H1 (cell line): ENCODE results near the gene ARHGAP26. TPM values are rescaled to one million over a fixed set of nuclear protein-coding genes. Genes with fewer than 3 reads are reported as not detected.

Experiments
- CTCF ChIA-PET: fragments of 300-600 bp; sonication (Branson Sonifier 250); formaldehyde crosslinking; loops from one replicate; lab custom pipeline; 2021; ENCODE audit not compliant: partially characterized antibody; lab: Charles Lee
- POLR2A ChIA-PET: fragments of 300-600 bp; sonication (Branson Sonifier 250); formaldehyde crosslinking; loops from one replicate; lab custom pipeline; 2021; ENCODE audit warnings: inconsistent platforms; ENCODE audit not compliant: partially characterized antibody; lab: Charles Lee
- DNase-seq, 2 experiments: peaks; one replicate each; pipeline versions ENCODE4 v3.0.0 to v3.0.0-alpha.2; 2010 to 2022; ENCODE audit warnings: low spot score in 2 of 2, low read depth in 1 of 2, mixed read lengths in 1 of 2
- FAIRE-seq: peaks from 2 replicates; lab custom pipeline; 2011; peaks lifted over from hg19 to GRCh38; lab: Jason Lieb, UNC
- H2AFZ ChIP-seq: 2 replicates; pipeline ENCODE4 v1.8.1; 2012; ENCODE audit warnings: low read length, inconsistent platforms
- H2AK5ac ChIP-seq: 2 replicates; pipeline ENCODE4 v1.6.1; 2013; ENCODE audit warnings: low read depth, low read length
- H2BK120ac ChIP-seq: replicated peaks from 2 replicates; pipeline ENCODE3; 2013; ENCODE audit warnings: low read depth, low read length, inconsistent platforms
- H2BK12ac ChIP-seq: 2 replicates; pipeline ENCODE4 v1.6.1; 2013; ENCODE audit warnings: low read depth, low read length
- H2BK15ac ChIP-seq: 2 replicates; pipeline ENCODE4 v1.6.1; 2013; ENCODE audit warnings: low read length
- H2BK20ac ChIP-seq: 2 replicates; pipeline ENCODE4 v1.6.1; 2013; ENCODE audit warnings: low read length
- H2BK5ac ChIP-seq: 2 replicates; pipeline ENCODE4 v1.6.1; 2013; ENCODE audit warnings: low read depth, low read length
- H3K14ac ChIP-seq: 2 replicates; pipeline ENCODE4 v1.6.1; 2013; ENCODE audit warnings: inconsistent platforms; ENCODE audit not compliant: insufficient read length
- H3K18ac ChIP-seq: 2 replicates; pipeline ENCODE4 v1.6.1; 2013; ENCODE audit warnings: low read length; ENCODE audit errors: extremely low read depth
- H3K23ac ChIP-seq: 2 replicates; pipeline ENCODE4 v1.6.1; 2013; ENCODE audit warnings: inconsistent platforms; ENCODE audit not compliant: insufficient read length
- H3K23me2 ChIP-seq: 2 replicates; pipeline ENCODE4 v1.6.1; 2013; ENCODE audit warnings: low read depth, low read length
- H3K27ac ChIP-seq: 2 replicates; pipeline ENCODE4 v1.6.1; 2011; ENCODE audit warnings: low read depth, low read length, inconsistent platforms
- H3K27me3 ChIP-seq, 4 experiments: replicated peaks in 1 of 4; 1 replicate in 1 of 4; 2 replicates in 3 of 4; pipeline versions ENCODE4 v1.6.1 to v1.8.1; 2011 to 2013; ENCODE audit warnings: low read length in 3 of 4, mild to moderate bottlenecking in 3 of 4, inconsistent platforms in 2 of 4, mixed read lengths in 2 of 4, moderate library complexity in 1 of 4; ENCODE audit not compliant: control insufficient read depth in 3 of 4, insufficient read depth in 3 of 4; ENCODE audit errors: extremely low read depth in 1 of 4
- H3K36me3 ChIP-seq, 4 experiments: 2 replicates each; pipeline versions ENCODE4 v1.6.1 to v1.8.1; 2011 to 2013; ENCODE audit warnings: mild to moderate bottlenecking in 4 of 4, low read length in 3 of 4, moderate library complexity in 2 of 4, control low read depth in 1 of 4, inconsistent platforms in 1 of 4; ENCODE audit not compliant: insufficient read depth in 4 of 4, control insufficient read depth in 2 of 4
- H3K4ac ChIP-seq: replicated peaks from 2 replicates; pipeline ENCODE3; 2013; ENCODE audit warnings: low read length, low read depth, mixed read lengths, inconsistent platforms; ENCODE audit not compliant: insufficient read length
- H3K4me1 ChIP-seq, 4 experiments: replicated peaks in 1 of 4; 1 replicate in 1 of 4; 2 replicates in 3 of 4; pipeline versions ENCODE4 v1.6.1 to v1.8.1; 2011 to 2013; ENCODE audit warnings: low read length in 3 of 4, inconsistent platforms in 2 of 4, mixed read lengths in 1 of 4; ENCODE audit not compliant: insufficient read depth in 4 of 4, control insufficient read depth in 3 of 4
- H3K4me2 ChIP-seq, 2 experiments: 2 replicates each; pipeline versions ENCODE4 v1.6.1 to v1.8.1; 2011 to 2013; ENCODE audit warnings: low read depth in 2 of 2, low read length in 2 of 2, control low read depth in 1 of 2, inconsistent platforms in 1 of 2, mild to moderate bottlenecking in 1 of 2; ENCODE audit not compliant: insufficient read depth in 1 of 2
- H3K4me3 ChIP-seq, 4 experiments: fragments of 200-600, 300-600 bp in 1 of 4; sonication (generic), shearing (Covaris generic), sonication (Bioruptor Twin) in 1 of 4; 2 replicates each; pipeline versions ENCODE4 v1.5.1 to v1.8.1; 2011 to 2016; ENCODE audit warnings: low read length in 4 of 4, low read depth in 3 of 4, control low read depth in 2 of 4, inconsistent platforms in 2 of 4, mild to moderate bottlenecking in 2 of 4, mixed read lengths in 1 of 4, moderate library complexity in 1 of 4; ENCODE audit not compliant: insufficient read depth in 2 of 4; ENCODE audit errors: extremely low read depth in 1 of 4
- H3K56ac ChIP-seq: replicated peaks from 2 replicates; pipeline ENCODE3; 2013; ENCODE audit warnings: low read depth, mild to moderate bottlenecking, mixed read lengths, low read length, inconsistent platforms; ENCODE audit not compliant: insufficient read length
- H3K79me1 ChIP-seq: 2 replicates; pipeline ENCODE4 v1.6.1; 2013; ENCODE audit warnings: low read depth, low read length, control low read depth
- H3K79me2 ChIP-seq, 2 experiments: 2 replicates each; pipeline versions ENCODE4 v1.6.1 to v1.8.1; 2012 to 2013; ENCODE audit warnings: low read length in 2 of 2, mild to moderate bottlenecking in 2 of 2, inconsistent platforms in 1 of 2; ENCODE audit not compliant: insufficient read depth in 2 of 2, control insufficient read depth in 1 of 2
- H3K9ac ChIP-seq, 4 experiments: replicated peaks in 1 of 4; 1 replicate in 1 of 4; 2 replicates in 3 of 4; pipeline versions ENCODE4 v1.6.1 to v1.8.1; 2011 to 2013; ENCODE audit warnings: low read depth in 3 of 4, low read length in 3 of 4, control low read depth in 2 of 4, mild to moderate bottlenecking in 2 of 4, moderate library complexity in 2 of 4, inconsistent platforms in 1 of 4; ENCODE audit errors: extremely low read depth in 1 of 4
- H3K9me3 ChIP-seq, 2 experiments: 2 replicates each; pipeline versions ENCODE4 v1.6.1 to v1.8.1; 2012 to 2013; ENCODE audit warnings: mild to moderate bottlenecking in 2 of 2, moderate library complexity in 2 of 2, control low read depth in 1 of 2, inconsistent platforms in 1 of 2, low read depth in 1 of 2, low read length in 1 of 2, mixed read lengths in 1 of 2; ENCODE audit not compliant: insufficient read depth in 2 of 2
- H4K20me1 ChIP-seq, 2 experiments: replicated peaks in 1 of 2; 2 replicates each; pipeline versions ENCODE3 to v1.8.1; 2011 to 2013; ENCODE audit warnings: inconsistent platforms in 2 of 2, low read length in 2 of 2, mild to moderate bottlenecking in 1 of 2; ENCODE audit not compliant: insufficient read depth in 2 of 2, control insufficient read depth in 1 of 2
- H4K5ac ChIP-seq: 2 replicates; pipeline ENCODE4 v1.6.1; 2013; ENCODE audit warnings: low read length, low read depth, mixed read lengths, inconsistent platforms; ENCODE audit not compliant: insufficient read length
- H4K8ac ChIP-seq: 2 replicates; pipeline ENCODE4 v1.8.0; 2013; ENCODE audit warnings: mild to moderate bottlenecking, moderate library complexity, low read length, inconsistent platforms; ENCODE audit not compliant: insufficient read depth; ENCODE audit errors: extremely low read depth
- H4K91ac ChIP-seq: replicated peaks from 2 replicates; pipeline ENCODE3; 2013; ENCODE audit warnings: low read length, mixed read lengths, inconsistent platforms; ENCODE audit not compliant: insufficient read length
- CBX5 ChIP-seq: fragments of 300-800, 300-1000 bp; sonication (generic); IDR thresholded peaks from 2 replicates; pipeline ENCODE4 v1.7.1; 2016; ENCODE audit warnings: antibody characterized with exemption, low read length, low read depth
- CBX8 ChIP-seq: fragments of 300-800, 300-1000 bp; sonication (generic); IDR thresholded peaks from 2 replicates; pipeline ENCODE4 v1.7.1; 2016; ENCODE audit warnings: low read depth, low read length, borderline replicate concordance
- FOSL1 ChIP-seq: IDR thresholded peaks from 2 replicates; pipeline ENCODE4 v1.6.1; 2011; ENCODE audit warnings: mild to moderate bottlenecking, low read depth, low read length, moderate library complexity; ENCODE audit not compliant: insufficient read depth
- JUN ChIP-seq: IDR thresholded peaks from 2 replicates; pipeline ENCODE4 v1.6.1; 2011; ENCODE audit warnings: low read depth, mild to moderate bottlenecking, improper control_type of control experiment, low read length
- NANOG ChIP-seq: IDR thresholded peaks from 2 replicates; pipeline ENCODE4 v1.6.1; 2011; ENCODE audit warnings: low read length, low read depth, mild to moderate bottlenecking, inconsistent platforms; ENCODE audit not compliant: insufficient read depth, poor library complexity, severe bottlenecking
- NRF1 ChIP-seq: IDR thresholded peaks from 2 replicates; pipeline ENCODE4 v1.6.1; 2011; ENCODE audit warnings: mild to moderate bottlenecking, low read depth, low read length, improper control_type of control experiment
- POLR2AphosphoS5 ChIP-seq: IDR thresholded peaks from 2 replicates; pipeline ENCODE4 v1.6.1; 2011; ENCODE audit warnings: low read depth, low read length
- SP2 ChIP-seq: IDR thresholded peaks from 2 replicates; pipeline ENCODE4 v1.6.1; 2012; ENCODE audit warnings: mild to moderate bottlenecking, low read length, inconsistent platforms
- SP4 ChIP-seq: IDR thresholded peaks from 2 replicates; pipeline ENCODE4 v1.6.1; 2012; ENCODE audit warnings: low read length, inconsistent platforms
- SRF ChIP-seq: IDR thresholded peaks from 2 replicates; pipeline ENCODE4 v1.6.1; 2011; ENCODE audit warnings: mild to moderate bottlenecking, low read depth, low read length, moderate library complexity
- TAF7 ChIP-seq: optimal IDR thresholded peaks from 2 replicates; pipeline ENCODE3; 2011; ENCODE audit warnings: low read depth, mild to moderate bottlenecking, inconsistent platforms, low read length, moderate library complexity, borderline replicate concordance
- TEAD4 ChIP-seq: IDR thresholded peaks from 2 replicates; pipeline ENCODE4 v1.6.1; 2012; ENCODE audit warnings: low read depth, low read length, inconsistent platforms, mixed read lengths
- WGBS, 2 experiments: shearing (Covaris generic) in 1 of 2; methylation state at CpG; one replicate each; pipeline versions ENCODE4 v1.1.6 to v1.1.7; 2013 to 2015; ENCODE audit warnings: low lambda C conversion rate in 2 of 2, mixed read lengths in 2 of 2, inconsistent platforms in 1 of 2, low coverage in 1 of 2, missing lambda C conversion rate in 1 of 2; ENCODE audit not compliant: insufficient replicate concordance in 2 of 2, insufficient coverage in 1 of 2, insufficient read length in 1 of 2; ENCODE audit errors: extremely low coverage in 1 of 2, missing lambda C conversion rate in 1 of 2; 5-methylcytosine and 5-hydroxymethylcytosine counted together
- polyA plus RNA-seq, 7 experiments: library from polyadenylated mRNA; depleted of rRNA in 3 of 7; stranded (reverse) in 5 of 7; unstranded in 2 of 7; fragments of >200 nt in 5 of 7; fragments of 200-250 nt in 2 of 7; gene quantifications; 1 replicate in 5 of 7; 2 replicates in 1 of 7; 4 replicates in 1 of 7; pipeline versions ENCODE4 v1.2.1 to v1.2.3, GENCODE V29; 2011 to 2013; ENCODE audit warnings: missing spikeins in 2 of 7, mixed read lengths in 2 of 7
- total RNA-seq: library from RNA; stranded (reverse); fragmentation: NEBNext Ultra II Directional; extraction: Animal tissue kit (Norgen Biotek cat#: 25700); gene quantifications from 2 replicates; pipeline ENCODE4 v1.2.1, GENCODE V29; 2021
- TF ChIP-seq, protein P1 (sequence below): IDR thresholded peaks from 2 replicates; pipeline ENCODE4 v1.6.1; 2012; ENCODE audit warnings: inconsistent platforms

Gene ARHGAP26
- total and polyA plus RNA-seq, 2 of the 8 experiments (the other 6 are each of a cell fraction or from before 2014, with no cell fraction given), result 7.1 to 24.8 TPM

DNA sequence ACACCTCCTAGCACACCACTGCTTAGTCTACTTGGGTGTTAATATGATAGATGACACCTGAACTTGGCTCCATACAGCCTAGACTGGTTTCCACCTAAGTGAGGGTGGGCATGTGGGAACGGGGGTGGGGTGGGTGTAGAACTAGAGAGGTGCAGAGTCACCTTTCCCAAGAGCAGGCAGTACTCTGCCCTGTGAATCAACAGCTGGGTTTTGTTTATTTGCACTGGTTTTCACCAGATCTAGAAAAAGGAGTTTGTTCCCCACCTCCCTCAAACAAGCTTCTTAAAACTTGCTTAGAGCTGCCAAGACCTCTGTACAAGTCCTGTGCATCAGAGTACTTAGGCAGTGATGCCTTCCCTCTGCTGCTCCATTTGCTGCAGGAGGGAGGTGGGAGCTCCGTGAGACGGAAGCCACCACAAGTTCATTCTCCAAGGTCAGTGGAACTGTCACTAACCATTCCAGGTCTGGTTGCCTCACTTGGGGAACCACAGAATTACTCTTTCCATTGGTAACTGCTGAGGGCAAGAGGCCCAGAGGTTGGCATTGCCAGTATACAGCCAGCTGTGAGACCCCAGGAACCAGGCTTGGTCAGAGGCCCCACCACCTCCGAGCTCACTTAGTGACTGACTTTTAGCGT, 469.8 kb downstream of the ARHGAP26 start:
- Histone ChIP-seq H3K4me1 (peaks cover 0 to 5% (median 0%) of the 10 kb centered on the region in 4 experiments; a peak in 1 of 7 replicates), H3K23ac (no peak overlapping the region), H3K56ac (no peak overlapping the region), H3K9me3 (0 out of 4 replicates have a peak, but pooled peaks cover 0 to 2% of the 10 kb centered on the region in 2 experiments), H3K79me2 (no peaks in the 10 kb centered on the region), H2BK20ac (no peak overlapping the region), H2BK12ac (peak overlapping the region; percentile 32; the same call in 1 of the 2 replicates), H3K9ac (no peak overlapping the region), H3K14ac (no peak overlapping the region), H3K27me3 (no peaks in the 10 kb centered on the region), H3K4me2 (no peak overlapping the region), H2BK15ac (0 out of 2 replicates have a peak overlapping the region, but pooled peaks have one; percentile 46), H3K36me3 (no peaks in the 10 kb centered on the region), H3K18ac (no peak overlapping the region), H2BK120ac (no peak overlapping the region), H3K23me2 (no peaks in the 10 kb centered on the region), H2BK5ac (no peak overlapping the region), H4K8ac (no peak overlapping the region), H3K27ac (no peak overlapping the region), H4K91ac (no peak overlapping the region), H3K79me1 (no peaks in the 10 kb centered on the region), H3K4me3 (no peak overlapping the region), H4K20me1 (no peaks in the 10 kb centered on the region), H4K5ac (no peak overlapping the region), H2AFZ (no peak overlapping the region), H2AK5ac (no peak overlapping the region), H3K4ac (no peak overlapping the region)
- POLR2A ChIA-PET, result no interaction called here
- DNase-seq (no peak), FAIRE-seq (no peak)
- 77% methylated on average over 4 of the region's 5 CpGs; no CpG with 5 or more reads in 1 of the 2 experiments for WGBS, 2 experiments
- CTCF ChIA-PET, result interaction anchor here (0.5 to 1.7 kb wide), 8 partner anchors 20 to 585 kb away, joined by 3 to 5 read pairs (median 4); partner anchors contain the start of gene NR3C1
- TF ChIP-seq FOSL1 (no peak), CBX5 (no peak), NANOG (no peak), SRF (no peak), SP2 (no peak), TEAD4 (no peak), POLR2AphosphoS5 (no peak), NRF1 (no peak), CBX8 (no peak), SP4 (no peak), JUN (no peak), TAF7 (no peak)
- TF ChIP-seq, protein P1, sequence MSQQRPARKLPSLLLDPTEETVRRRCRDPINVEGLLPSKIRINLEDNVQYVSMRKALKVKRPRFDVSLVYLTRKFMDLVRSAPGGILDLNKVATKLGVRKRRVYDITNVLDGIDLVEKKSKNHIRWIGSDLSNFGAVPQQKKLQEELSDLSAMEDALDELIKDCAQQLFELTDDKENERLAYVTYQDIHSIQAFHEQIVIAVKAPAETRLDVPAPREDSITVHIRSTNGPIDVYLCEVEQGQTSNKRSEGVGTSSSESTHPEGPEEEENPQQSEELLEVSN, result no peak
